ENCODE measurements around the gene GABRB1. TPM values are rescaled to one million over a fixed set of nuclear protein-coding genes. Genes with fewer than 3 reads are reported as not detected.
A peak's percentile ranks its signal among the peaks of the same experiment; 100 is the strongest.

GABRB1 gene
- total RNA-seq, 1 donor from 2014 or later: 0.29 TPM

DNA sequence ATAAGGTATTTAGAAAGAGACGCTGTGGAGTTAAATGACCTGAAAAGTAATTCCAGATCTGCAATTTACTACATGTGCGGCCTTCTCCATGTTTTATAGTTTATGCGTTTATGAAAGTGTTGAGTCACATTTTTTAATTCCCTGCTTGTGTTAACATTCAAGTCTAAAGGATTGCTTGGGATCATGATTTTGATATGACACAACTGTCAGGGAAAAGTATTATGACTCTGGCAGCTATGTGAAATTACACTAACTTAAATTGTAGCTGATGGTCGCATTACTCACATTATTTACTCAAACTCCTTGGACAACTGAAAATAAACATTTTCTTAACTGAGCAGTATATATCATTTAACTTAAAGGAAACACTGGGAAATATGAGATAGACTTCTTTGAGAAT is 14.3 kb upstream of the GABRB1 start:
- DNase-seq (ENCODE audit: low read depth): no peak

DNA sequence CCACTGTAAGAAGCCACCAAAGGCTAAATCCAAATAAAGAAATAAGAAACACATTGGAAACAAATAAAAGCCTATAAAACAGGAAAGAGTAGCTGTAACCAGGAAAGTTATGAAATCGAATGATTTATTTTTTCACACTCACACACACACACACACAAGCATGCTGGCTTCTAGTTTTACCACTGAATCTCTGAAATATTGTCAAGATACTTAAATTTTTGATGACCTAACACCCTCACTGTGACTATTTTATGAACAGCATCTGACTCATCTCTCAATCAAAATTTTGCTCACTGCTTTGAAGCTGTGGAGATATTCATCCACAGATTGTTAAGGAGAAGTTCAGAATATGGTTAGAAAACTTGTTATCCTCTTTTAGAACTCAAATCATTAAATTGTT is 13.9 kb upstream of the GABRB1 start:
- DNase-seq (ENCODE audit: low read depth): no peak
- no peak overlapping the region for H3K4me3 ChIP-seq (ENCODE audit: low read depth, low read length)
- TF ChIP-seq, protein P1, sequence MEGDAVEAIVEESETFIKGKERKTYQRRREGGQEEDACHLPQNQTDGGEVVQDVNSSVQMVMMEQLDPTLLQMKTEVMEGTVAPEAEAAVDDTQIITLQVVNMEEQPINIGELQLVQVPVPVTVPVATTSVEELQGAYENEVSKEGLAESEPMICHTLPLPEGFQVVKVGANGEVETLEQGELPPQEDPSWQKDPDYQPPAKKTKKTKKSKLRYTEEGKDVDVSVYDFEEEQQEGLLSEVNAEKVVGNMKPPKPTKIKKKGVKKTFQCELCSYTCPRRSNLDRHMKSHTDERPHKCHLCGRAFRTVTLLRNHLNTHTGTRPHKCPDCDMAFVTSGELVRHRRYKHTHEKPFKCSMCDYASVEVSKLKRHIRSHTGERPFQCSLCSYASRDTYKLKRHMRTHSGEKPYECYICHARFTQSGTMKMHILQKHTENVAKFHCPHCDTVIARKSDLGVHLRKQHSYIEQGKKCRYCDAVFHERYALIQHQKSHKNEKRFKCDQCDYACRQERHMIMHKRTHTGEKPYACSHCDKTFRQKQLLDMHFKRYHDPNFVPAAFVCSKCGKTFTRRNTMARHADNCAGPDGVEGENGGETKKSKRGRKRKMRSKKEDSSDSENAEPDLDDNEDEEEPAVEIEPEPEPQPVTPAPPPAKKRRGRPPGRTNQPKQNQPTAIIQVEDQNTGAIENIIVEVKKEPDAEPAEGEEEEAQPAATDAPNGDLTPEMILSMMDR (conservative IDR thresholded peaks at IDR 0.05; ENCODE audit: low read depth, low read length): no peak

More for the DNA sequence above, 14.3 kb upstream of the GABRB1 start:
- H3K4me3 ChIP-seq (ENCODE audit: low read depth, low read length): no peak overlapping the region
- TF ChIP-seq, protein P1 (conservative IDR thresholded peaks at IDR 0.05; ENCODE audit: low read depth, low read length): no peak

DNA sequence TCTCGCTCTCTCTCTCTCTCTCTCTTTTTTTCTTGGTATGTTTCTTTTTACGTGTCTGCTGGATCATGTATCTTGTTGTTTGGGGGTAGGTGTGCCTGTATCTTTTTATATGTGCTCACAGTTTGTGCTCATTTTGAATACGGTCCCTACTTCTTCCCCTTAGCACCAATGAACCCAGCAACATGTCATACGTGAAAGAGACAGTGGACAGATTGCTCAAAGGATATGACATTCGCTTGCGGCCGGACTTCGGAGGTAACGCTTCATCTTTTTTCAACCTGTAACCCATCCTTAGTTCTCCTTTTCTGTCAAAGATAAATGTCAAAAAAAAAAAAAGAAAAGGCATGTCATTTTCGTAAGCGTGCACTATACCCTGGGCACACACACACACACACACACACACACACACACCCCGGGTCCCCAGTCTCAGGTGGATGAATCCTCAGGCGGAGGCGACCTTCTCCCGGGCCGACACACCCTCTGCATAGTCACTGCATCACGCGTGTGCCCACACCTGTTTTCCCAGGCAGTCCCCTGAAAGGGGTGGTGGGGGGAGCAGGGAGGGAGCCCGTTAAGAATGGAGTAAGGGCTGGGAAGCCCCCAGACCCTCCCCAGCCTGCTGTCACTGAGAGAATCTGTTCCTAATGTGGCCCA is 511 bp downstream of the GABRB1 start:
- no peak for DNase-seq (ENCODE audit: low read depth)
- H3K4me3 ChIP-seq (ENCODE audit: low read depth, low read length): peak overlapping the region; percentile 55

DNA sequence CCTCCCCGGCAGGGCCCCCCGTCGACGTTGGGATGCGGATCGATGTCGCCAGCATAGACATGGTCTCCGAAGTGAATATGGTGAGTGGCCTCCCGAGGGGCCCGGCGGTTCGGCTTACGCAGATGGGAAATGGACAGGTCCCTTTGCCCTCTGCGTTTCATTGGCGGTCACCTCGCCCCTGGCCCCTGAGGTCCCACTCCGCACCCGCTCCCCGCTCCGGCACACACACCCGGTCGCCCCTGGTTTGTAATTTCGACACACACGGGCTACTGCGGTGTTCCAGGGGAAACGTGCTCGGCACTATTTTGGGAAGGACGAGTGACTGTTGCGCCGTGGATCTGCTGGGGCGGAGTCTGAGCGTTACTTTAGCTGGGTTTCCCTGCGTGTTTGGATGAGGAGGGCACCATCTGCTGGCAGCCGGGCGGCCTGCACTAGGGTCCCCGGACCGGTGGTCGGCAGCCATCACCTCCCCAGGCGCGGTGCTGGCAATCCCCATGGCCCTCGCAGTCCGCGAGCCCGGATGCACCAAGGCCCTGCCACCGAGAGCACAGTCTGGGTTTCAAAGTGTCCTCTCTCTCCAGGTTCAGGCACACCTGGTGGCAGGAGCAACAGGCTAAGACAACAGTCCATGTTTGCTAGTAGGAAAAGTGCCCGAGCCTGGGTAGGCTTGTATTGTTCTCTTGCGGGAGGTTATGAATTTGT is 1.2 kb downstream of the GABRB1 start:
- TF ChIP-seq, protein P1 (conservative IDR thresholded peaks at IDR 0.05; ENCODE audit: low read depth, low read length): peak; percentile 71
- peak overlapping the region; percentile 55 for H3K4me3 ChIP-seq (ENCODE audit: low read depth, low read length)
- DNase-seq (ENCODE audit: low read depth): no peak

More for the DNA sequence above, 511 bp downstream of the GABRB1 start:
- TF ChIP-seq, protein P1 (conservative IDR thresholded peaks at IDR 0.05; ENCODE audit: low read depth, low read length): no peak

DNA sequence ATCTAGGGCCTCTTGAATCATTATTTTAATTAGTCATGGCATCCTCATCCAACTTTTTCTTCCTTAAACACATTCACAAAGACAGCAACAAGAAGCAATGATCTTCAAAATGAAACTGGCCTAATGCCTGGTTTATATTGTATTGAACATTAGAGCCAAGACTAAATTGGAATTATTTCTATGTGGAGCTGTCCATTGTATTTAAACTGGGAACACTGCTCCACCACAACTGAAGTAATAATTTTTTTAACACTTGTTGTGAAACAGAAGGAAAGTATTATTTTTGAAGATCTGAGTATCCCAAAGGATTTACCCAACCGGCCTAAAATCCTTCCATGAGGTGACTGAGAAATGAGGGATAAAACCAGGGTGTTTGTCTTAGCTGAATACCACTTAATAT is 6.9 kb downstream of the GABRB1 start:
- no peak overlapping the region for H3K4me3 ChIP-seq (ENCODE audit: low read depth, low read length)
- TF ChIP-seq, protein P1 (conservative IDR thresholded peaks at IDR 0.05; ENCODE audit: low read depth, low read length): no peak
- no peak for DNase-seq (ENCODE audit: low read depth)

DNA sequence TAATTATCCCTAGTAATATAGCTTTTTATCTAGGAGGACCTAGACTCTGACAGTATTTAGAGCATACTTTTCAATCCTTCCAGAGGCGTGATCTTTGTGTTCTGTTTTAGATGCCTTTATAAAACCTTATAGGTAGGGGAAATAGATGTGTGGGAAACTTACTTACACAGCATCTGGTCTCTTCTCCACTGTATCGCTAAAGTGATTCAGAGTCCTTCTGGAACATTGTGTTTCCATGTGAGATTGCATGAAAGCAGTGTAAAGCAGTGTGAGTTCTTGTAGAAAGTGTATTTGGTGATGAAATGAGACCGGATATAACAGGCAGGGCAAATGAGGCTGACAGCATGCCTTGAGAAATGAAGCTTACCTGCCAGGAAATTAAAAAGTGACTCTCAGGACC is 9.5 kb downstream of the GABRB1 start:
- no peak for DNase-seq (ENCODE audit: low read depth)
- no peak overlapping the region for H3K4me3 ChIP-seq (ENCODE audit: low read depth, low read length)
- TF ChIP-seq, protein P1 (conservative IDR thresholded peaks at IDR 0.05; ENCODE audit: low read depth, low read length): no peak
